Breast epithelium (tissue), 3 donors: ENCODE data around the gene SLC35F3.

Experiments used
- CTCF ChIP-seq, 3 donors: fragments of 450-650 bp; IDR thresholded peaks; one replicate each; pipeline ENCODE4 v1.5.1; 2016 to 2017; ENCODE audit warnings: antibody characterized with exemption in 3 of 3, mild to moderate bottlenecking in 3 of 3, moderate library complexity in 3 of 3
- POLR2A ChIP-seq: fragments of 450-650 bp; IDR thresholded peaks from one replicate; pipeline ENCODE4 v1.6.1; 2016; ENCODE audit warnings: antibody characterized with exemption, mild to moderate bottlenecking, moderate library complexity
- POLR2AphosphoS5 ChIP-seq, 3 donors: sonication (generic); formaldehyde crosslinking; IDR thresholded peaks; one replicate each; pipeline ENCODE4 v1.6.1; 2017; ENCODE audit warnings: antibody characterized with exemption in 3 of 3

DNA sequence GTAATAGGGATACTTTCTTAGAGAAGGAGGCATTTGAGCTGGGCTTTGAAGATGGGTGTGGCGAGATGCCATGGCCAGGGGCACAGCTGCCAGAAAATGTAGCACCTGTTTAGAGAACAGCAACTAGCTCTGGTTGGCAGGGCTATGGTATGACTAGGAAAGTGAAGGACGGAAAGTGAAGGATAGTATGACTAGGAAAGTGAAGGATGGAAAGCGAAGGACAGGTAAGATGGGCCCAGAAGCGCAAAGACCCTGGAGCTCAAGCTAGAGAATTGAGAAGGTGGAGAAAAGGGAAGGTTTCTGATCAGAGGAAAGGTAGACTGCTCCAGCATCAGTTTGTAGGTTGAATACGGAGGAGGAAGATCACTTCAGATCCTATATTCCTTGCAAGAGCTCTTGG is 205.4 kb downstream of the SLC35F3 start:
- TF ChIP-seq POLR2A (no peak), CTCF (IDR thresholded peaks at IDR 0.05) (no peak), POLR2AphosphoS5 (IDR thresholded peaks at IDR 0.05) (no peak)
